ELR (cell line): ENCODE measurements around the gene SMIM32.

Experiments
- DNase-seq: peaks from one replicate; pipeline ENCODE4 v3.0.0-alpha.2; 2015; ENCODE audit warnings: low read depth

The SMIM32 gene

GRCh38 chr5:136192526-136193321 is at the start of gene SMIM32:
Gene SMIM32 (minus strand): TSS chr5:136193162. CDS start chr5:136192524, 638 bp downstream.
- DNase-seq, result peak; percentile 16

- DNase-seq, result no peak
These were observed 49.6 kb upstream of the SMIM32 start for GRCh38 chr5:136242611-136243010.

DNA sequence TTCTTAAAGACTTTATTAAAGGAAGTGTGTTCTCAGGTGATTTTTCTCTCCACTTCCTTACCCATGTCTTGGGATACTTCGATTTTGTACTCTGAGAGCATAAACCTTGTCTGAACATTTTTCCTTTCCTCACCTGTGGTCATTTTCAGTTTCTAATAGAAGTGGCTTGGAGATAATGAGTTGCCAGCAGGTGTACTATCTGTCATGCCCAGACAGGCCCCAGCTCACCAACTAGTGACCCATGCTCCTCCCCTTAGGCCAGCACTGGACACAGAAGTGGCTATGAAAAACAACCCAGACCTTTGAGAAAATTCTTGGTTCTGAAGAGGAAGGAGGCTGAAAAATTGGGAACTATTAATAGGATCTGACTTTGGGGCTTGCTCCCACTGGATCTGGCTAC is 49.2 kb upstream of the SMIM32 start:
- DNase-seq, result no peak

DNA sequence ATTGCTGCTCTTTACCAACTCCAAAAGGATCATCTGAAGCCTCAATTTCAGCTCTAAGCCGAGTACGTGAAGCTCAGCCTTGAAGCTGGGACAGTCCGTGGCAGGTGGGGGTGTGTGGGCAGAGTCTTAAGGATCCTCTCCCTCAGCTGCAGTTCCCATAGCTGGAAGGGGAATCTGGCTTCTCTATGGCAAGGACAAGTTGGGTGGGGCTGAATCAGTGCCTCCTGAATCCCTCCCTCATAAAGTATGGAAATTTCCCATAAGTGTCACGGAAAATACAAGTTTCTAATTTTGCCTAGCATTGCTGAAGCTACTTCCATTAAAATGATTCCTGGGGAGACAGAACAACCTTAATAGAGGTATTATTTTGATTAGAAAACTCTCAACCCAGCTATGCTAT is 47.9 kb upstream of the SMIM32 start:
- no peak for DNase-seq

- no peak for DNase-seq
These were observed 43.6 kb upstream of the SMIM32 start for GRCh38 chr5:136236479-136237083.

DNA sequence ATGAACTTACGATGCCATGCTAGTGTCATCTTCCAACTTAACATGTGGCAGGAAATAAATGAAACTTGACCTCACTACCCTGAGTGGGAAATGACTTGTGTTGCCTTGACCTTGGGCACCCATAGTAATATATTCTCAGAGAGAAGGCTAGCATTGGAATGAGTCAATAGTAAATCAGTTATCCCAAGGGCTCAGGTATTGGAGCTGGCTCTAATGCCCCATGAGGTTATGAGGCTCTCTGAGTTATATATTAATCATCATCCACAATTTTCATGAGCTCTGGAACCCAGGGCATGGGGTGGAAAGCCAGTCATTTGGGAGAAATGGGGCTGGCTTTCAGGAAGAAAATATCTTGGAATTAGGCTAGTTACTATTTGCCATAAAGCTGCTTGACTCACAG is 42.4 kb upstream of the SMIM32 start:
- DNase-seq, result peak; percentile 20

GRCh38 chr5:136232316-136232715 is 39.4 kb upstream of the SMIM32 start:
- no peak for DNase-seq

GRCh38 chr5:136230176-136230575 is 37.2 kb upstream of the SMIM32 start:
- no peak for DNase-seq

GRCh38 chr5:136228136-136228757 is 35.3 kb upstream of the SMIM32 start:
- DNase-seq, result no peak

DNA sequence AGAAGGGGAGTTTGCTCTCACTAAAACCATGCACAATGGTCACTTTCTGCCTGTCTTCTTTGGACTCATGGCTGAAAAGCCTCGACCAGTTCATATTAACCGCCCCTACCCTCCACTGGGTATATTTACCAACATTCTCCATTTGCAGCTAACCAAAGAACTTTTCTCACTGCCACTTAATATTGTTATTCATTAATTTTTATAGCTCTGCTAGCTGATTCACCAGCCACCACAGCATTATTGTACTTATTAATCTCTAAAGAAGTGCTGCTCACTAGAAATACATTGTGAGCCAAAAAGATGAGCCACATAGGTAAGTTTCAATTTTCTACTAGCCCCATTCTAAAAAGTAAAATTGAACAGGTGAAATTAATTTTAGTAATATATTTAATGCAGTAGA is 33.4 kb upstream of the SMIM32 start:
- DNase-seq, result no peak

DNA sequence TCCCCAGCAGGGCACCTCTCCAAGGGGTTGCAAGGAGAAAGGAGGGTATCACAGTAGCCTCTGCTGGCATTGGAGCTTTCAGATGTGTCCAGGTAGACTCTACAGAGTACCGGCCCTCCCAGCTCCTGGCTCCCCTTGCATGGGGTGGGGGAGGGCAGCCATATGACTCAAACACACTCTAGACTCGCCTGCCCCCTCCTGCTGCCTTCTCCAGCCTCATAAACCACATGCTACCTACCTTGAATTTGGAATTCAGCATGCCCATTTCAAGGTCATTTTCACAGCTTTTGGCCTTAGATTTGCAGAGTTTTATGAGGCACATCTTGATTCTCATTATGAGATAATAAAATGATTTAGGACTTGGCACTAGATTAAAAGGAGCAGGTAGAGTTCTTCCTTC is 32.8 kb upstream of the SMIM32 start:
- DNase-seq, result no peak

DNA sequence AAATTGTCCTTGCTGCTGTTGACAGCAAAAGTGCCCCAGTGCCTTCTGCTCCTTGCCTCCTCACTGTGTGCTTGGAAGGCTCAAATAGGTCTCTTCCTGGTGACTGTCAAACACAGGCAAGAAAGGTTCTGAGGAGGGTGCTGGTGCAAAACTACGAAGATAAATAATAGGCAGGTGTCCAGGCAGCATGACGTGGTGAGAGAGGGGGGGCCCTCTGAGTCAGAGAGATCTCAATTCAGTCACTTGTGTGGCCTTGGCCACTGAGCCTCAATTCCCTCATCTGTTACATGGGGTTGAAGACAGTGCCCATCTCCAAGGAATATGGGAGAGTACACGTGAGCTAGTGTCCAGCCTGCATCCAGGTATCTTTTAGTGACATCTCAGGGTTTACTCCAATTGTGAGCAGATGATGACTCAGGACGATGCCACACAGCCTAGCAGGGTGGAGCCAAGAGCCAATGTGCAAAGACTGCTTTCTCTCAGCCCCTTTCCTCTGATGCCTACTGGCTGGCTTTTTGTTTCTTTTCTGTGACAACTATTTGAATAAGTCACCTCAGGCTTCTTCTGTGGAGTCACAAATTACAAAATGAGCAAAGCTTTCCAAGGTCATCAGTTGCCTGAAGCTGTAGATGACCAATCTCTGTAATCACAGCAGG is 29.7 kb upstream of the SMIM32 start:
- no peak for DNase-seq

GRCh38 chr5:136221340-136221739 is 28.4 kb upstream of the SMIM32 start:
- no peak for DNase-seq

DNA sequence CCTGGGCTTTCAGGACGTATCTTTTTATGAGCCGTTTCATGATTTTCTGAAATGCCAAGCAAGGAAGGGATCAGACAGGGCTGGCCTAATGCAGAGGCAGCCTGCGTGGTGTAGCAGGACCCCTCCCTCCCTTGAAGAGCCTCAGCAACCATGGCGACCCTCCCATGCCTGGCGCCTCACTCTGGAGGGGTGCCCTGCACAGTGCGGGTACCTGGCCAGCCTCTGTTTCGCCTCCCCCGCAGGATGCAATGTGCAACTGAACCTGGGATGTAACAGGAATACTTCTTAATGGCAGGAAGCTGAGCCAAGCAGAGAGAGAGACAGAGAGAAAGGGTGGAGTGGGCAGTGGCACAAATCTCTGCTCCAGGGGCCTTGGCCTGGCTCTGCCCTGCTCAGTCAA is 23.3 kb upstream of the SMIM32 start:
- no peak for DNase-seq

DNA sequence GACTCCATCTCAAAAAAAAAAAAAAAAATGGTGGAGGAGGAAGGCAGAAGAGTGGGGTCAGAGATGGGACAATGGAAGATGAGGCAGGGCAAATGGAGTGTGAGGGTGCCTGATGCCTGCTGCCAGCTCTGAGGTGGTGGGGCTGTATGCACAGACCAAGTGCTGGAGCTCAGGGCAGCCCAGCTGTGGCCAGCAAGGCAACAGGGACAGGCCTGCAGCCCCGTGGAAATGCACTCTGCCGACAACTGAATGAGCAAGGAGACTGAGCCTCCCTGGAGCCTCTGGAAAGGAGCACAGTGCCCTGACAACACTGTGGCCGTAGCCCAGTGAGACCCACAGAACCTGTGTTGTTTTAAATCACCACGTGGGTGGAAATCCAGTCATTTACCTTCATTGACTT is 22.9 kb upstream of the SMIM32 start:
- no peak for DNase-seq

GRCh38 chr5:136213919-136214493 is 21.0 kb upstream of the SMIM32 start:
- no peak for DNase-seq

GRCh38 chr5:136212252-136212721 is 19.3 kb upstream of the SMIM32 start:
- DNase-seq, result peak; percentile 58

DNA sequence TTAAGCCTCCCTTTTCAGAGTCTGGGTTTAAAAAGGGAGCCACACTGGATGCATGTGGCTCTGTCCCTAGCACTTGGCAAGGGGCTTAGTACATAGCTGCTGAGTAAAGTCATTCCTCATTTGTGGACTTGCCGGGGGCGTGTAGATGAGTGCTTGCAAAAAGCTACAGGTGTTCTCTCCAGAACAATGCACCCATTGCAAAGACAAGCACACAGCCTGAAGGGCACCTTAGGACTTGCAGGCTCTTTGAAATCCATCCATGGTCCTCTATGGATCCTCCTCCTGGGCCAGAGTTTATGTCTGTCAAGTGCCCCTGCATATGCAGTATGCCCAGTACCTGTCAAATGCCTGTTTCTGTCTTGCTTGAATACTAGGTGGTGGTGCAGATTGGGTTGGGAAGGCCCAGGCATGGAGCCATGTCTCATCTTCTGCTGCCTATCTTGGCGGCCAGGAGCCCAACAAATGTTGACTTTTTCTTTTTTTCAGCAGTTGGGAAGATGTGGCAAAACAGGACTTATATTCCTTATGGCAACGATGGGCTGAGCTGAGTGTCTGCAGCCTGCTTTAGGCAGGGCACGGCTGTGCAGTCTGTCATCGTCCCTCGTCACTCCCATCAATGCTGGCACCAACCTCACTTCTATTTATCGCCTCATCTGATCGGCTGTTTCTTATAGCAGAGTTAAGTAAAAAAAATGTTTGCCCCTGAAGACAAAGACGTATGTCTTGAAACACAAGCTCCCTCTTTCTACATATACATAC is 18.5 kb upstream of the SMIM32 start:
- DNase-seq, result no peak

DNA sequence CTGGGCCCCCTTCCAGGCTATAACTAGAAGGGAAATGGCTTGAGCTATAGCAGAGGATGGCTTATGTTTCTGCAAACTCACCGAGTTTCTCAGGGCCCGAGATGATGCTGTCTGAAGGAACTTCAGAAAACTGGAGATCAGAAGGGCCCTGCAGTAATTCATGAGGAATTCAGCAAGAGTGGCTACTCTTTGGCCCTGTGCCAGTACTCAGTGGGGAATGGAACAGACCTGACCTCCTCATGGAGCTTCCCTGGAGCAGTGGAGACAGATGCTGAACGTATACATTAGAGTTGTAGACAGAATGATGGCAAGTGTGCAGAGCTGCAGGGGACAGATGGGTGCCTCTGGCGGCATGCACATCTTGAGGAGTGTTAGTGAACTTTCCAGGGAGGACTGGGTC is 17.3 kb upstream of the SMIM32 start:
- no peak for DNase-seq

DNA sequence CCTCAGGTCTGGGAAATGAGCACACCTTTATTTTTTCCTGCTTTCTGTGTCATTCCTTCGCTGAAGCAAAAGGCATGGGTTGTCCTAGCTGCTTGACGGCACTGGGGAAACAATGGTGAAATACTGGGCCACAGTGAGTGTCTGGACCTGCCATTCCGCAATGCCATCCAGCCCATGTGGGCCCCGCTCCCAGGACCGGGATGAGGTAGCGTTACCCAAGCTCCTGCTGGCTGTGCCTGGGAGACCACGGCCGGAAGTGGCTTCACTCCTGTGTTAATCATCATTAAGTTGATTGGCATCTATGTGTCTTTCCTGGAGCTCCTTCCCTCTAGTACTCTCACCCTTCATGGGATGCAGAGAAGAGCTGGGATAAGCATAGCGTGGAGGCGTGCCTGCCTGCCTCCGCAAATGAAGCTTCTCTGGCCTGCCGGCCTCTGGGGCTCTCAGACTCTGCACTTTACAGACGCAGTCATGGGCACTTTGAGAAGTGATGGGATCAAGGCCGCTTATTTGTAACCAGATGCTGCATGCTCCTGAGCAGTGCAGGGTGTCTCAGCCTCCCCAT is 16.5 kb upstream of the SMIM32 start:
- no peak for DNase-seq

DNA sequence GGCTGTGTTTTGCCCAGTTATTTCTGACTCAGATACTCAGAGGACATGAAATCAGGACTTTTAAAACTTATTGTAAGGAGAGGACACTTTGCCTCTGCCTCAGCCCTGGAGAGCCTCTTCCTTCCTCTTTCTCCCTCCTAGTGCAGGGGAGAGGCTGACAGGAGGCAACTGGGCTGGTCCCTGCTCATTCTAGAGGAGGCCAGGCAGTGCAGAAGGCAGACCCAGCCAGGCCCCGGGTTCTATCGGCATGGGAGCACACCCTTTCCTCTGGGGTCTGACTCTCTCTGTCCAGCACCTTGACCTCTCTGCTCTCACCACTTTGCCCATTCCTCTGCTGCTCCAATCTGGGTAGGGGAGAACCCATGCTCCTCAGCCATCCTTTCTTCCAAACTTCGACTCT is 16.0 kb upstream of the SMIM32 start:
- no peak for DNase-seq
